Stimulated activated CD8-positive, alpha-beta memory T cell treated with anti-CD3 and anti-CD28 coated beads, Interleukin-12 subunit alpha, Interleukin-12 subunit beta, amount 100 ng/mL, for 4 hours (primary cell): ENCODE data around the gene RPS2.

Experiments
- DNase-seq: peaks from one replicate; pipeline ENCODE4 v3.0.0-alpha.2; 2020; ENCODE audit warnings: low read depth

Gene RPS2

DNA sequence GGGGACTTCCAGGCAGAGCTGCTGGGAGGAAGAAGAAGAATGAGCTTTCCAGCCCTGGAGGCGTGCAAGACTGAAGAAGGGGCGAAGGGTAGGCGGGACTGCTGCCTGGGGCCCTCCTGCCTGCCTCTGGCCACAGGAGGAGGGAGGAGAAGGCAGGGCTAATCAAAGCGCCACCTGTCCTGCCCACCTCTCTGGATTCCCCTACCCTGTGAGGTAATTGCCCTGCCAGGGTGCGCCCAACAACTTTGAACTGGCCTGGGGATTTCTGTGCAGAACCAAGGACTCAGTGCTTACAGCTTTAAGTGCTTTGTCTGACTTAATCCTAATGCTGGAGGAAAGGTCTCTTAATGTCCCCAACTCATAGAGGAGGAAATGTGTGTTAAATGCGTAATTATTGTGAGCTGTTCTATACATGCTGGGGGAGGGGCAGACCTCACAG lies 16.8 kb upstream of the RPS2 start, which contains the start of gene NOXO1:
Gene NOXO1, minus strand, starts transcription at position 72 of the 439 bp plus-strand sequence. CDS start 290 bp downstream, outside the sequence.
- no peak for DNase-seq

DNA sequence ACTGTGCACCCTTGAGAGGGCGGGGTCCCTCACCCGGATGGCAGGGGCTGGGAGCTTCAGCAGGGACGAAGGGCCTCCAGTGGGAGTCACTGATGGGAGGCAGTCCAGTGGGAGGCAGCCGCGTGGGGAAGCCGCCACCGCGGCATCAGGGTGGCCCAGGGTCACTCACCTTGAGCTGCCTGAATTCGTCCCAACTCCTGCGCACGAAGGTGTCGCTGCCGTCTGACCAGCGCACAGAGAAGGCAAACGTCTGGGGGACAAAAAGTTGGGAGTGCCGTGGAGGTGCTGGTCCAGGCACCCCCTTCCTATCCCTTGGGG lies 16.1 kb upstream of the RPS2 start:
- no peak for DNase-seq

- no peak for DNase-seq
Observed at GRCh38 chr16:1980030-1980769, 15.6 kb upstream of the RPS2 start.

DNA sequence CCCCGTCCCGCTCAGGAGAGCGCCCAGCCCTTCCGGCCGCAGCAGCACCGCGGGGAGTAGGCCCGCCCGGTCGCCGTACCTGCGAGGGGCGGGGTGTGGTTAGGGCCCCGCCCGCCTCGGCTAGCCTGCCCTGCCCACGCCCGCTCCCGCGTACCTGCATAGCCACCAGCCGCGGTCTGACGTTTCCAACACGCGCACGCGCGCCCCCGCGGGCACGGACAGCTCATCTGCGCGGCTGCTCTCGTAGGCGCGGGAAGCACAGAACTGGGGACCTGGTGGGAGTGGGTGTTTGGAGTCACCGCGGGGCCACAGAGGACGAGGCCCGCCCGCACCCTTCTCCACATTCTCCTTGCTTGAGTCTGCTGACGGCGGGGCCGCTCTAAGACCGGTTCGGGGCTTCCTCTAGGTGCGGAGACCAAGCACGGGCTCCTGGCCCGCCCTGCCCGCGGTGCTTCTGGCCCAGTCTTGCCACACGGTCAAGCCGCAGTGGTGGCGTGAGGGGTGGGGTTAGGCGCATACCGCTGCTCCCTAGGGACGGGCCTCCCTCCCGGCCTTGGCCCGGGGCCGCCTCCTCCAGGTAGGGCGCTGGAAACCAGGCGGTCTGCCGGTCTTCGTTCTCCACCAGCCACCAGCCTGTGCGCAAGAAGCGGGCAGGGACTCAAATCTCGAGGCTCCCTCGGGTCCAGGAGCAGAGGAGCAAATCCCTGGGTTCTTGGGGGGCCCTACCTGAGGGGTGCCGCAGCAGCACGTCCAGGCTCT lies 14.8 kb upstream of the RPS2 start:
- DNase-seq = no peak

DNA sequence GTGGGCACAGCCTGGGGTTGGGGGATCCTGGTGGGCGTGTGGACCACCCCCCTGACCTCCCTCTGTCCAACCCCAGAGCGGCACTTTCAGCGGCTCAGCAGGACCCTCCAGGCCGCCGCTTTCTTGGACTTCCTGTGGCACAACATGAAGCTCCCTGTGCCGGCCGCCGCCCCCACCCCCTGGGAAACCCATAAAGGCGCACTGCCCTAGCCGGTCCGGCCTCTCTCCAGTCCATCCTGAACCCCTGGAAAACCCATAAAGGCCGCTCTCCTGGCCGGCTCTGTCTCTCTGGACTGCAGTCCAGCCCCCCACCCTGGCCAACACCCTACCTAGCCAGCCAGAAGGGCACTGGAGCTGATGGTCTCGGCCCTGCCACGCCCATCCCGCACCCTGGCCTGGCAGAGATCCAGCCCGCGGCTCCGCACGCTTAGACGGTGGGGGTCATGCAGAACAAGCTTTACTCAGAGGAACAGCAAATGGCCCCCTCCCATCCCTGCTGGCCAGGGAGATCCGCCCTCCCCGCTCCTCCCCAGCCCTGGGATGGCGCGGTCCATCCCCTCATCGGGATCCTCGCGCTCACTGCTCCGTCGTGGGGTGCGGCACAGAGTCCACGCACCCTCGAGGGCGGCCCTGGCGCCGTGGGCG lies 14.0 kb upstream of the RPS2 start:
- DNase-seq = no peak

- DNase-seq = no peak
Observed at GRCh38 chr16:1977875-1978268, 13.2 kb upstream of the RPS2 start.

GRCh38 chr16:1976951-1977874 lies 12.6 kb upstream of the RPS2 start:
- DNase-seq = no peak

GRCh38 chr16:1976216-1976520 lies 11.5 kb upstream of the RPS2 start:
- DNase-seq = no peak

- DNase-seq = no peak
Observed at GRCh38 chr16:1975432-1976215, 11.0 kb upstream of the RPS2 start.

GRCh38 chr16:1974157-1975070 lies 9.8 kb upstream of the RPS2 start:
- DNase-seq = no peak

DNA sequence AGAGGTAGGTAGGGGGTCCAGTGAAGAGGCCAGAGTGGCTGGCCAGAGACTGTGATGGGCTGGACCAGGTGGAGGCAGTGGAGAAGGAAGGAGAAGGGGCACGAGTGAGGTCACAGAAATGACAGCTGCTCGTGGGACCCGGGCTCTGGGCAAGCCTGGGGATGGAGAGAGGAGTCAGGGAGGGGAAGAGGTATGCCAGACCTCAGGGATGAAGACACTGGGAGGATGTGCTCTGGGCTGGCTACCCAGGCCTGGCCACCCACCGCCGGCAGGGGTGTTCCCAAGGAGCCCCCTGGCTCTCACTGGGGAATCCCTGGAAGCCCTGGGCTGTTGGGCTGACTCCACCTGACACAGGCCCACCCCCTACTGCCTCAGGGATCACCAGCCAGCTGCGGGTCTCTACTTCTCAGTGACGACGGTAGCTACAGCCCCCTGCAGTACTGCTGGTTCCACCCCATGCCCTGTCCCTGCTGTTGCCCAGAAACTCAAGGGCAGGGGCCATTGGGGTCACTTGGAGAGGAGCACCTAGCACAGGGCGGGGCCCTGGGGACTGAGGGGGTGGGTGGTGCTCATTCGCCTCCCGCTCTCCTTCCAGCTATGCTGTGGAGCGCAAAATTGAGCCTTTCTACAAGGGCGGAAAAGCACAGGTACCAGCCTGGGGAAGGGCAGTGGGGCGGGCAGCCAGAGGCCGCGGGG lies 9.0 kb upstream of the RPS2 start:
- no peak for DNase-seq

GRCh38 chr16:1972490-1972877 lies 7.9 kb upstream of the RPS2 start:
- no peak for DNase-seq

DNA sequence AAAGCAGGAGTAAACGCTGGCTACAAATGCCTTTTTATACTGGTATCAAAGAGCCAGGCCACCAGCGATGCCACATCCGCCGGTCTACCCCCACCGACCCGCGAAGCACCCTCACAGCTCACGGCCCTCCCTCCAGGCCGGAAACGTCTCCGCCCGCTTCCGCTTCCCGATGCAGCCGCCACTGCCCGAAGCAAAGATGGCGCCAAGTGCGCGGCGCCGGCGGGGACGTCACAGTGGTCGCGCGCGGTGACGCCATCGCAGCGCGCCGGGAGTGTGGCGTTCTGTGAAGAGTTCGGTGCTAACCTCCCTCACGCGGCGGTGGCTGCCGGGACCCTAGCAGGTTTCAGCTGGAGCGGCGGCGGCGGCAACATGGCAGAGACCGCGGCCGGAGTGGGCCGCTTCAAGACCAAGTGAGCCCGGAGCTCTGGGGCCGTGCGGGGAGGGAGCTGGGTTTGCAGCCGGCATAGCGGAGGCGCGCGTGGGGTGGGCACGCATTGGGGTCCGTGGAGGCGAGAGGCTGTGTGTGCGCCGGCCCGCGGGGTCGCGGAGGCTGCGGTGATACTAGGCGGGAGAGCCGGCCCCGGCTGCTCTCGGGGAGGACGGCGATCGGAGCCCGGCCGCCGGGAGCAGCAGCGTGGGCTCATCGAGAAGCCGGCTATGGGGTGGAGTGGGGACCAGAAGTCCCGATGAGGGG lies 7.3 kb upstream of the RPS2 start, which contains the start of gene TBL3:
Gene TBL3, plus strand, starts transcription at position 258 of the 694 bp plus-strand sequence. Its CDS starts 112 bp downstream, at position 370.
- peak; percentile 98 for DNase-seq

GRCh38 chr16:1968146-1968953 lies 3.7 kb upstream of the RPS2 start:
- no peak for DNase-seq

DNA sequence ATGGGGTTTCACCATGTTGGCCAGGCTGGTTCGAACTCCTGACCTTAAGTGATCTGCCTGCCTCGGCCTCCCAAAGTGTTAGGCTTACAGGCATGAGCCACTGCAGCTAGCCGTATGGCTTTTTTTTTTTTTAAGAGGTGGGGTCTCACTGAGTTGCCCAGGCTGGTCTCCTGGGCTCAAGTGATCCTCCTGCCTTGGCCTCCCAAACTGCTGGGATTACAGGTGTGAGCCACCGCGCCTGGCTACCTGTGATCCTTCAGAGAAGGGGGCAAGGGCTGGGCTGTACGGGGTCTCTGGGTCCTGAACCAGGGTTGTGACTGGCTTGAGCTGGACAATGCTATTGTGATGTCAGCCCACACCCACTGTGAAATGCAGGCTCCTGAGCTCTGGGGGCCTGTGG lies 1.8 kb upstream of the RPS2 start, which contains the start of gene RNF151:
Gene RNF151, plus strand, starts transcription at position 397 of the 400 bp plus-strand sequence. CDS start 26 bp downstream, outside the sequence.
- no peak for DNase-seq

- no peak for DNase-seq
Observed at GRCh38 chr16:1965396-1966001, 873 bp upstream of the RPS2 start.

GRCh38 chr16:1963806-1964505 lies 670 bp downstream of the RPS2 start:
- no peak for DNase-seq
